A673 (cell line): ENCODE measurements around the gene PEX19. TPM values are rescaled to one million over a fixed set of nuclear protein-coding genes. Genes with fewer than 3 reads are reported as not detected.

Experiments used
- total RNA-seq: library from RNA; stranded (reverse); gene quantifications from 2 replicates; pipeline ENCODE4 v1.2.3, GENCODE V29; 2021

PEX19 gene
- total RNA-seq, 1 experiment from 2014 or later = 67.0 TPM

Other genes with a start within 250 kb of the PEX19 start
- gene KCNJ10, start 215.0 kb downstream of the PEX19 start, total RNA-seq = not detected in 2 replicates
- not detected in 2 replicates for gene KCNJ9, start 203.6 kb downstream of the PEX19 start, total RNA-seq
- 14.0 and 18.1 TPM in 2 replicates for gene IGSF8, start 186.5 kb downstream of the PEX19 start, total RNA-seq
- gene ATP1A2, start 169.4 kb downstream of the PEX19 start, total RNA-seq = not detected in 2 replicates
- gene ATP1A4, start 133.5 kb downstream of the PEX19 start, total RNA-seq = not detected in 2 replicates
- not detected in 2 replicates for gene CASQ1, start 94.6 kb downstream of the PEX19 start, total RNA-seq
- 69.6 and 87.7 TPM in 2 replicates for gene PEA15, start 79.7 kb downstream of the PEX19 start, total RNA-seq
- 108 and 115 TPM in 2 replicates for gene DCAF8, start 22.6 kb downstream of the PEX19 start, total RNA-seq
- gene COPA, start 58.1 kb upstream of the PEX19 start, total RNA-seq = 134 and 166 TPM in 2 replicates
- 58.0 and 64.6 TPM in 2 replicates for gene NCSTN, start 58.2 kb upstream of the PEX19 start, total RNA-seq
- gene NHLH1, start 81.9 kb upstream of the PEX19 start, total RNA-seq = 0.43 and 0.55 TPM in 2 replicates
- 20.9 and 22.7 TPM in 2 replicates for gene VANGL2, start 115.4 kb upstream of the PEX19 start, total RNA-seq
- gene SLAMF6, start 238.1 kb upstream of the PEX19 start, total RNA-seq = not detected in 2 replicates